22Rv1 (cell line): ENCODE results near the gene KAT5.
"Not testable (repeated sequence)": the region's sequence is repeated elsewhere in the genome, so short reads cannot be mapped to it uniquely, and the experiment has no call there.

Source experiments
- H3K27ac ChIP-seq: fragments of 450-650 bp; 2 replicates; pipeline ENCODE4 v1.5.1; 2017
- ZFX ChIP-seq: fragments of 450-650 bp; IDR thresholded peaks from 2 replicates; pipeline ENCODE4 v1.6.1; 2017; ENCODE audit warnings: antibody characterized with exemption, borderline replicate concordance
- TF ChIP-seq, protein P1 (sequence below): fragments of 450-650 bp; IDR thresholded peaks from 2 replicates; pipeline ENCODE4 v1.5.1; 2017; ENCODE audit warnings: mild to moderate bottlenecking

The KAT5 gene

GRCh38 chr11:65711785-65712632 is at the start of gene KAT5:
Gene KAT5, plus strand, starts transcription at chr11:65712252. Its CDS starts 16 bp downstream, at chr11:65712268.
- H3K27ac ChIP-seq = peak within 1 kb of the TSS; percentile 96
- no peak for TF ChIP-seq ZFX
- TF ChIP-seq, protein P1, sequence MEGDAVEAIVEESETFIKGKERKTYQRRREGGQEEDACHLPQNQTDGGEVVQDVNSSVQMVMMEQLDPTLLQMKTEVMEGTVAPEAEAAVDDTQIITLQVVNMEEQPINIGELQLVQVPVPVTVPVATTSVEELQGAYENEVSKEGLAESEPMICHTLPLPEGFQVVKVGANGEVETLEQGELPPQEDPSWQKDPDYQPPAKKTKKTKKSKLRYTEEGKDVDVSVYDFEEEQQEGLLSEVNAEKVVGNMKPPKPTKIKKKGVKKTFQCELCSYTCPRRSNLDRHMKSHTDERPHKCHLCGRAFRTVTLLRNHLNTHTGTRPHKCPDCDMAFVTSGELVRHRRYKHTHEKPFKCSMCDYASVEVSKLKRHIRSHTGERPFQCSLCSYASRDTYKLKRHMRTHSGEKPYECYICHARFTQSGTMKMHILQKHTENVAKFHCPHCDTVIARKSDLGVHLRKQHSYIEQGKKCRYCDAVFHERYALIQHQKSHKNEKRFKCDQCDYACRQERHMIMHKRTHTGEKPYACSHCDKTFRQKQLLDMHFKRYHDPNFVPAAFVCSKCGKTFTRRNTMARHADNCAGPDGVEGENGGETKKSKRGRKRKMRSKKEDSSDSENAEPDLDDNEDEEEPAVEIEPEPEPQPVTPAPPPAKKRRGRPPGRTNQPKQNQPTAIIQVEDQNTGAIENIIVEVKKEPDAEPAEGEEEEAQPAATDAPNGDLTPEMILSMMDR = peak; percentile 98

DNA sequence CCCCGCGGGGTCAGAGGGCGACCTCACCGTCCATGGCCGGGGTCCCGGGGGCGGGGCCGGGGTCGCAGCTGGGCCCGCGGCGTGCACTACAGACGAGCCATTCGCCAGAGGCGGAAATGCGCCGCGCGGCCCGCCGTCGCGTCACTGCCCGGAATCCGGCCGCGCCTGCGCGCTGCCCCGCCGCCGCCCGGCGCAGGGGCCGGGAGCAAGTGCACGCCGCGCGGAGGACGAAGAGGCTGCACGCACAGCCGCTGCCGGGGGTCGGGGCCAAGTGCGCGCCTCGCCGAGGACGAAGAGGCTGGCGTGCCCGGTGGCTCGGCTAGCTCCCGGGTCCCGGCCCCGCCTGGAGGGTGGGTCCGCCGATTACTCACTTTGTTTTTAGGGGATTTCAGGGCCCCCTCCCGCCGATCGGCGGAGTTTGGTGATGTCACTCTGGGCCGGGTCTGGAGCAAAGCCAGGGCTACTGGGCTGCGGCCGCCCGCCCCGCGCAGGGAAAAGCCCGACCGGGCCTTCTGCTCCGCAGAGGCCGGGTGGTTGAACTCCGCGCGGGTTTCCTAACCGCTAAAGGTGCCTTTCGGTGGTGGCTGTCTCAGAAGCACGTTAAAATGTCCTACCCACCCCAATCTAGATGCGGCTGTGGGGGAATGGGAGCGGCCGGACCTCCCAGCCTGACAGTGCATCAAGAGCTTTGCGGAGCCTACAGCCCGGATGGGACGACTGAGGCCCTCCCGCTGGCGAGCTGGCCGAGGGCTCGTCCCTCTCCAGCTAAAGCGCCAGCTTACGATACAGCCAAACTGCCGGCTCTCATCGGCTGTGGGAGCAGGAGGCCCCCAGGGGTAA is 49.0 kb upstream of the KAT5 start, which contains the start of gene RELA:
TSS of gene RELA (minus strand) at position 118 of the 840 bp plus-strand sequence. CDS start at position 34, 84 bp downstream.
- TF ChIP-seq, protein P1 = no peak; the same call in 1 of the 2 replicates
- peak within 1 kb of the TSS; percentile 95 for H3K27ac ChIP-seq

DNA sequence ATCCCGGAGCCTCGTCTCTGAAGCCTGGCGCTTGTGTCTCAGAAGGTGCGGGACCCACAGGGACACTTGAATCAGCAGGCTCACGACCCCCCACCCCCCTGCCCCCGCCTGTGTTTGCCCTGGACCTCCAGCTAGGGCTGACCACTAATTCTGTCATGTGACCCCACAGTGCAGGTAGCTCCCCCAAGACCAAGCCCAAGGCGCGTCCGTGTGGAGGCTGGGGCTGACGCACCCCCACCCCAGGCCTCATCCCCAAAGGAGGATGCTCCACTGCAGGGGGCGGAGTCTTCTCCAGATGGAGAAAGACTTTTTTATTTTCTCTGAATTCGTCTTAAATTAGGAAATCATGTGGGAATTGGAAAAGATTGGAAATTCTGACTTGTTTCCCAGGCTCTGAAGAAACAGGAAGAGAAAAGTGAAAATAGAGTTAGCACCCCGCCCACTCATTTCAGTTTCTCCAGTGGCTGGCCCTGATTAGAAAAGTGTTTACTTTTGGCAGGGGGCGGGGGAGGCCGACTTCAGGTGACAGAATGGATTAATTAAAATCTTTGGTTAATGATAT is 48.3 kb upstream of the KAT5 start:
- no peak for TF ChIP-seq ZFX
- TF ChIP-seq, protein P1 = no peak
- peak overlapping the region; percentile 95 for H3K27ac ChIP-seq

GRCh38 chr11:65672180-65672860 is 39.7 kb upstream of the KAT5 start:
- no peak for TF ChIP-seq ZFX
- TF ChIP-seq, protein P1 = no peak
- H3K27ac ChIP-seq = no peak overlapping the region

DNA sequence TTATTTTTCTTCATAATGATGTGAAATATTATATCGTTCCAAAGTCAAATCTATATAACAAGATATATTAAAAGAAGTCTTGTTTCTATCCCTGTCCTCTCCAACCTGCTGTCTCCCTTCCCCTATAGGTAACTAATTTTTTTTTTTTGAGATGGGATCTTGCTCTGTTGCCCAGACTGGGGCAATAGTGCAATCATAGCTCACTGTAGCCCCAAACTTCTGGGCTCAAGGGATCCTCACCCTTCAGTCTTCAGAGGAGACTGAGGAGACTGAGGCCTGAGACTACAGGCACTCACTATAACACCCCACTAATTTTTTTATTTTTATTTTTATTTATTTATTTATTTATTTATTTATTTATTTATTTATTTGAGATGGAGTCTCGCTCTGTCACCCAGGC is 39.1 kb upstream of the KAT5 start:
- no peak overlapping the region for H3K27ac ChIP-seq
- TF ChIP-seq, protein P1 = no peak
- no peak for TF ChIP-seq ZFX

GRCh38 chr11:65680192-65680743 is 31.8 kb upstream of the KAT5 start:
- no peak overlapping the region for H3K27ac ChIP-seq
- no peak for TF ChIP-seq ZFX
- TF ChIP-seq, protein P1 = no peak

GRCh38 chr11:65683480-65683879 is 28.6 kb upstream of the KAT5 start:
- not testable (repeated sequence) for H3K27ac ChIP-seq
